ENCODE results near the gene DLG2. TPM values are rescaled to one million over a fixed set of nuclear protein-coding genes. Genes with fewer than 3 reads are reported as not detected.

DLG2 gene
- total and polyA plus RNA-seq, 2 donors (not counting 3 experiments of a cell fraction or from before 2014, with no cell fraction given) = 0.15 to 1.1 TPM

DNA sequence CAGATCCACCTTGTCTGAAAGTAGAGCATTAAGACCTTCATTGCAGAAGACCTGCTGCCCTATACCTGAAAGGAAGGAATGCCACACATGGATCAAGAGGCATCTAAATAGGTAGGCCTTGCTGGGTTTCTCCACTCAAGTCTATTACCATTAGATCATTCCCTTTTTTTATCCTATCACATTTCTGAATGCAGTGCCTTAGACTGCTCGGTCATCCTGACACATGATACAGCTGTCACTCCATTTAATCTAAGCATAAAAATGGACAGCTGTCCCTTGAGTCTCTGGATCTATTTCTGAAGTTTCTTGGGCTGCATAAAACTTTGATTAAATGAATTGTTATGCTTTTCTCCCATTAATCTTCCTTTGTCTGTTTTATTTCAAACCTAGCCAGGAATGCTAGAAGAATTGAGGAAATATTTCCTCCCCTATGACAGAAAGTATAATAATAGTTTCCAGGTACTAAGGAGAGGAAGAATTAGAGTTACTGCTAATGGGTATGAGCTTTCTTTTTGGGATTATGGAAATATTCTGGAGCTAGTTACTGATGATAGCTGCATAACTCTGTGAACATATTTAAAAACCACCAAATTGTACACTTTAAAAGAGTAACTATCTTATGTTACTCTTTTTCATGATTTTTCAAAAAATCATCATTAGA is 88.0 kb downstream of the DLG2 start:
- no peaks in the 10 kb centered on the region for H3K36me3 ChIP-seq (ENCODE audit: control insufficient read depth in 2 of 2, extremely low read depth in 1 of 2, insufficient read depth in 2 of 2, low read length in 2 of 2)
- no peak overlapping the region for H3K4me3 ChIP-seq (replicated peaks in 1 of 3; ENCODE audit: insufficient read depth in 1 of 3, low read depth in 1 of 3, low read length in 3 of 3)
- no peak overlapping the region for H3K9ac ChIP-seq (replicated peaks; ENCODE audit: extremely low read depth, insufficient read depth, low read length)
- intact Hi-C loops (cut with micrococcal nuclease) = no loop called here
- no TSS peak for BruUV-seq (replicated peaks)
- no peak for TF ChIP-seq FOS (IDR thresholded peaks at IDR 0.05; ENCODE audit: borderline replicate concordance, insufficient read depth, low read length)
- no peak for TF ChIP-seq MYC (IDR thresholded peaks at IDR 0.05; ENCODE audit: low read depth, low read length)
- TF ChIP-seq EZH2 (IDR thresholded peaks at IDR 0.05; ENCODE audit: borderline replicate concordance, low read depth, low read length, severe bottlenecking) = no peak
- TF ChIP-seq JUN (IDR thresholded peaks at IDR 0.05; ENCODE audit: borderline replicate concordance, insufficient read depth, insufficient read length, low read depth) = no peak
- no peak for TF ChIP-seq POLR2A (IDR thresholded peaks at IDR 0.05; ENCODE audit: low read depth, low read length)
- TF ChIP-seq GATA2 (IDR thresholded peaks at IDR 0.05; ENCODE audit: insufficient read depth, insufficient read length, low read depth, low read length) = no peak
- TF ChIP-seq POLR2AphosphoS5 (IDR thresholded peaks at IDR 0.05; ENCODE audit: insufficient read depth, low read depth, low read length) = no peak
- TF ChIP-seq, protein P1, sequence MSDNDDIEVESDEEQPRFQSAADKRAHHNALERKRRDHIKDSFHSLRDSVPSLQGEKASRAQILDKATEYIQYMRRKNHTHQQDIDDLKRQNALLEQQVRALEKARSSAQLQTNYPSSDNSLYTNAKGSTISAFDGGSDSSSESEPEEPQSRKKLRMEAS (IDR thresholded peaks at IDR 0.05; ENCODE audit: insufficient read depth, insufficient read length) = no peak
- TF ChIP-seq, protein P2, sequence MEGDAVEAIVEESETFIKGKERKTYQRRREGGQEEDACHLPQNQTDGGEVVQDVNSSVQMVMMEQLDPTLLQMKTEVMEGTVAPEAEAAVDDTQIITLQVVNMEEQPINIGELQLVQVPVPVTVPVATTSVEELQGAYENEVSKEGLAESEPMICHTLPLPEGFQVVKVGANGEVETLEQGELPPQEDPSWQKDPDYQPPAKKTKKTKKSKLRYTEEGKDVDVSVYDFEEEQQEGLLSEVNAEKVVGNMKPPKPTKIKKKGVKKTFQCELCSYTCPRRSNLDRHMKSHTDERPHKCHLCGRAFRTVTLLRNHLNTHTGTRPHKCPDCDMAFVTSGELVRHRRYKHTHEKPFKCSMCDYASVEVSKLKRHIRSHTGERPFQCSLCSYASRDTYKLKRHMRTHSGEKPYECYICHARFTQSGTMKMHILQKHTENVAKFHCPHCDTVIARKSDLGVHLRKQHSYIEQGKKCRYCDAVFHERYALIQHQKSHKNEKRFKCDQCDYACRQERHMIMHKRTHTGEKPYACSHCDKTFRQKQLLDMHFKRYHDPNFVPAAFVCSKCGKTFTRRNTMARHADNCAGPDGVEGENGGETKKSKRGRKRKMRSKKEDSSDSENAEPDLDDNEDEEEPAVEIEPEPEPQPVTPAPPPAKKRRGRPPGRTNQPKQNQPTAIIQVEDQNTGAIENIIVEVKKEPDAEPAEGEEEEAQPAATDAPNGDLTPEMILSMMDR (IDR thresholded peaks at IDR 0.05; ENCODE audit: extremely low read depth in 1 of 2, insufficient read depth in 1 of 2, low read depth in 1 of 2, low read length in 2 of 2) = no peak
- H3K79me2 ChIP-seq (ENCODE audit: control insufficient read depth, insufficient read depth, low read length) = no peaks in the 10 kb centered on the region
- H3K4me1 ChIP-seq (ENCODE audit: control insufficient read depth, extremely low read depth, insufficient read depth, low read length) = no peaks in the 10 kb centered on the region
- H3K9me1 ChIP-seq (replicated peaks; ENCODE audit: control insufficient read depth, extremely low read depth, insufficient read depth, low read length) = no peaks in the 10 kb centered on the region
- no peak overlapping the region for H3K4me2 ChIP-seq (ENCODE audit: insufficient read depth, low read length)
- FAIRE-seq (no peak), DNase-seq (ENCODE audit: low read depth, low spot score) (no peak)
- H3K27me3 ChIP-seq (ENCODE audit: control insufficient read depth in 2 of 2, insufficient read depth in 2 of 2, low read length in 2 of 2) = no peaks in the 10 kb centered on the region
- no peak overlapping the region for H3K27ac ChIP-seq (ENCODE audit: insufficient read depth, low read depth, low read length)
- ChIA-PET CTCF (no interaction called here), POLR2A (no interaction called here)
- H2AFZ ChIP-seq (ENCODE audit: low read depth, low read length) = no peak overlapping the region
- dilution Hi-C loops (cut with MboI; ENCODE audit: extremely low pct_ligation_motif_present, low sequenced_read_pairs) = no loop called here
- no peaks in the 10 kb centered on the region for H4K20me1 ChIP-seq (replicated peaks; ENCODE audit: control insufficient read depth, extremely low read depth, insufficient read depth, low read length)
- H3K9me3 ChIP-seq (replicated peaks; ENCODE audit: control insufficient read depth, insufficient read depth, low read length) = no peaks in the 10 kb centered on the region
